Measurements from ENCODE around the gene SIGLEC9.

The SIGLEC9 gene

DNA sequence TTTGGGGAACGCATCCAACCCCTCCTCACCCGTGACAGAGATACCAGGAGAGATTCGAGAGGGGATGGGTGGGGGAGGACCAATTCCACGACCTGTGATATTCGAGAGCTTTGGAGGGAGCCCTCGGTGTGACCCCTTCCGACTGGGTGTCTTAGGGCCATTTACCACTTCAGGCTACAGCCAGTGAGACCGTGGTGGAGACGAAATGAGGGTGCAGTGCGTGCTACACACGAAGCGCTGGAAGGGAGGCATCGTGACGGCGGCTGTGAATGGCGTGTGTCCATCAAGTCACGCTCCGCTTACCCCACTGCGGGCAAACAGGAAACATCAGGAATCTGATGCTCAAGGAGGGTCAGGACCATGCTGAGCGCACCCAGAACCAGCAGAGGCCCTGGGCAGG, 26.9 kb upstream of the SIGLEC9 start:
- no peak for DNase-seq

DNA sequence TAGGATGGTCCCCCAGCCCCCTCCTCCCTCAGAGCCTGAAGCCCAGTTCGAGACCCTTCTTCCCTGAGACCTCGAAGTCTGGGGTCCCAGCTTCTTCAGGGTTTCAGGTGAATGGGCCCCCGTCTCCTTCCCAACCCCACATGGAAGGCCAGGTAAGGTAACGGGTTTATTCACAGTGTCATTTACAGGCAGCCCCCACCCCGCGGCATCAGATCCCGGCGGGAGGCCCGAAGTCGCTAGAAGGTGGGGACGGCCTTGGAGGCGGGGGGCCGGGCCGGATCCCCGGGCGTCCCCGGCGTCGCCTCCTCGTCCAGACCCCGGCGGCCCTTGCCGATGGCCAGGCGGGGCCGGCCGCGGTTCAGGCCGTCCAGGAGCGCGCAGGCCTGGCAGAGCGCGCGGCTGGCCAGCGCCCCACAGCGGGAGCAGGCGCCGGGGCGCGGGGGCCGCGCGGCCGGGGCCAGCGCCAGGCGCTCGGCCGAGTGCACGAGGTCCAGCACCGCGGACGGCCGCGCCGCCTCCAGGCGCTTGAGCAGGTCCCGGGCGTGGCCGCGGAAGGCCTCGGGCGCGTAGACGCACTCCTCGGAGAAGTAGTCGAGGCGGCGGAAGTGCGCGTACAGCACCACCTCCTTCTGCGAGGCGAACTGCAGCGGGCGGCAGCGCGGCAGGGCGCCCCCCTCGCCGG, 26.2 kb upstream of the SIGLEC9 start:
- DNase-seq, result peak in 1 of 2 donors; percentile 35

DNA sequence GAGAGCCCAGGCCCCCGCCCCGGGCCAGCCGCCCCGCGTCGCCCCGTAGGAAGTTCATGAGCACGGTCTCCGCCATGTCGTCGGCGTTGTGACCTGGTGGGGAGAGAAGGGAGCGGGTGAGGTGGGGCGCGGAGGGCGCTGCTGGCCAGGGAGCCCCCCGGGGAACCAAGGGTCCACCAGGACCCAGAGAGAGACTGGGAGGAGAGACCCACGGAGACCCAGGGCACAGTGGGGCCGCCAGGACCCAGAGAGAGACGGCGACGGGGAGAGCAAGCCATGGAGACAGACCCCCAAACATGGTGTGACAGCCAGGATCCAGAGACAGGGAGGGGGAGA, 25.7 kb upstream of the SIGLEC9 start:
- no peak for DNase-seq

DNA sequence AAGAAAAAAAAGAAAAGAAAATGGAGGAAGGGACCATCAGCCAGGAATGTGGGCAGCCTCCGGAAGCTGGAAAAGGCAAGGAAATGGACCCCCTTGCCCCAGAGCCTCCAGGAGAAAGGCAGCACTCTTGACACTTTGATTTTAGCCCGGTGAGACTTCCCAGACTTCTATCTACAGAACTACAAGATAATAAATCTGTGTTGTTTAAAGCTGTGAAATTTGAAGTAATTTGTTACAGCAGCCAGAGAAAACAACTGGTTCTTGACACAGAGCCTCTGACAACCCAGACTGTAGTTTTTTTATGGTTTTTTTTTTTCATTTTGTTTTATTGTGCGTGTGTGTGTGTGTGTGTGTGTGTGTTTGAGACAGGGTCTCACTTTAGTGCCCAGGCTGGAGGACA, 24.1 kb upstream of the SIGLEC9 start:
- DNase-seq, result no peak

DNA sequence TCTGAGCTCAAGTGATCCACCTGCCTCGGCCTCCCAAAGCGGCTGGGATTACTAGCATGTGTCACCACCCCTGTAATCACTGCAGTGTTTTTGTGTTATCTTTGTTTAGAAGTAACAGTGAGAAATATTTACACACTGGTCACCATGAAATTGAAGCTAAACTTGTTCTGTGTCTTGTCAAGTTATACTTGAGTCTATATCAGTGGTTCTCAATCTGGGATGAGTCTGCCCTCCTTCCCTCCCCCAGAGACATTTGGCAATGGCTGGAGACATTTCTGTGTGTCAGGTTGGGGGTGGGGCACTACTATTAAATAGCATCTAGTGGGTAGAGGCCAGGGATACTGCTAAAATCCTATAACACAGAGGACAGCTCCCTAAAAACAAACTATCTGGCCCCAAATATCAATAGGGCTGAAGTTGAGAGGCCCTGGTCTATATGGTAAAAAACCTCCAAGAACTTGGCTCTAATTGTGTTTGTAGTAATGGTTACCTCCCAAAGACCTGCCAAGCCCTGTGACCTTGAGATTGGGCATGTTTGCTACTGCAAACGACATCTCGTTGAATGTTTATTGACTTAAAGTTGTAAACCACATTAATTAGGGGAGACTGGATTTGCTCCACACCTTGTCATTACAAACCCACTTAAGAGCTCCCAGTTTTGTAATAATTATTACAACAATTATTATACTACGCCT, 23.4 kb upstream of the SIGLEC9 start:
- DNase-seq, result no peak

DNA sequence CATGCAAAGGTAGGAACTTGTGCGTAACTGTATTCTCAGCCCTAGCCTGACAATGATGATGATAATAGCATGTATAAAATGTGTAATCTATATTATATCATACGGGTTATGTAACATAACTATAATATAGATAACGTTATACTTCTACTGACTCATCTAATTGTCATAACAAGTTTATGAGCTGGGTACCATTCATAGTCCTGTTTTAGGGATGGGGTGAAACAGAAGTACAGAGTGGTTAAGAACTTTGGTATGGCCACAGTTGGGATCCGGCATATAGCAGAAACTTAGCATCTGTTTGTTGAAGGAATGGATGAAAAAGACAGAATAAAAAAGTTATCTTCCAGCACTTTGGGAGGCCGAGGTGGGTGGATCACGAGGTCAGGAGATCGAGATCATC, 21.7 kb upstream of the SIGLEC9 start:
- DNase-seq, result no peak

DNA sequence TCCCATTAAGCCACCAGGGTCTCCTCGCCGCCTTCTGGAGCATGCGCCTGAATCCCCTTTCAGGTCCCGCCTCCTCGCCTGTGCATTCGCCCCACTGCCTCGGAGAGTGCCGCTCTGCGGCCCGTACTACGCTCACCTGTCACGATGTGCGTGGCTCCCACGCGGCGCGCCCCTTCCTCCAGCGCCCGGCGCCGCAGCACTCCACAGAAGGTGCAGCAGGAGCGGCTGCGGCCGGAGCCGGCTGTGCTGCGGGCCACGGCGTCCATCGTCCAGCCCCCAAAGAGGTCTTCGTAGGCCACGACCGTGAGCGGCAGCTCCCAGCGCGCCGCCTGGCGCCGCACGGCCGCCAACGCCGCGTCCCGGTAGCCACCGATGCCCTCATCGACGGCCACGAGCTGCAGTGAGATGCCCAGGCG, 20.8 kb upstream of the SIGLEC9 start:
- no peak for DNase-seq

DNA sequence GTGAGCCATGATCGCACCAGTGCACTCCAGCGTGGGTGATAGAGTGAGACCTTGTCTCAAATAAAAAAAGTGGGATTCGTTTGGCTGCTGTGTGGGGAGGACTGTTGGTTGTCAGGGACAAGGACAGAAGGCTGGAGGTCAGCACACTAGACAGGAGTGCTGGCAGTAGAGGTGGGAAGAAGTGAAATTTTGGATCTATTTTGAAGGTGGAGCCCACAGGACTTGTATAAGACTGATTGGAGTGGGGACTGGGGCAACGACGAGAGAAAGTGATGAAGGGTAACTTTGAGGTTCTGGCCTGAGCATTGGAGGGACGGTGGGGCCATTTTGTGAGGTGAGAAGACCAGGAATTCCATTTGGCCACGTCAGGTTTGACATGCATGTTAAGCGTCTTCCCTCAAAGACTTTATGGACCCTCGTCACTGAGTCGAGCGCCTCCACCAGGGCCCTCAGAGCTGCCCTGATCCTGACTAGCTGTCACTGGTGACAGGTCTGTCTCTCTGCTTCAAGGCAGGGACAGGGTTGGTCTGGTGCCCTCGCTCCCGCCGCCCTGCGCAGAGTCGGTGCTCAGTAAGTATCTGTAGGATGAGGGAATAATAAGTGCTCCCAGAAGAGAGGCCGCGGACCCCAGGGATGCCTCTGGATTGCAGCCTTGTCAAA, 17.2 kb upstream of the SIGLEC9 start:
- no peak for DNase-seq

DNA sequence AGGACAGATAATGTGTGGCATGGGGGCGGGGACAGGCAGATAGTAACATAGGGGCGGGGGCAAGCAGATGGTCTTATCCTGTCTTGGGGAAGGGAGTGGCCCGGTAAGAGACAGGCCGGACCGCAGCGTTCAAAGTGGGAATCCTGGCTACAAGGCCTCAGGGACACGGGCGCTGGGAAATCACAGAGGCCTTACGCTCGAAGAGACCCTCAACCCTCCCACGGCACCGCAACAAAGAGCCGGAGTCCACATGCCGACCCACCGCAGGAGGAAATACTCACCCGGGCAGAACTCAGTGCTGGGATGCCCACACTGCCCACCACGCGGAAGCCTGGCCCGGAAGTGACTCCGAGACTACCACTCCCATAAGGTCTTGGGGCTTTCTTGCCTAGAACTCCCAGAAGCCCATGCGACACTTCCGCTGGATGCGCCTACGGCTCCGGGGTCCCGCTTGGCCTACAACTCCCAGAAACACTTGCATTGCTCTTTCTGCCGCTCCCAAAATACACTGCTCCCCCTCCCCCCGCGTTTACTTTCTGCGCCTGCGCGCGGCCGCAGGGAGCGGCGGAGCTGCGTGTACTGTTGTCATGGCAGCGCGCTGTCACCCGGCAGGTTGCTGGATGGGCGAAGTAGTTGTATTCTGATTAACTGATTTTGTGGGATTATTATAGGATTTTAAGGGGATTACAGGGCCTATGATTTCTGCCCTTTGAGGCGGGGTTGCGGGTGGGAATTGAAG, 16.5 kb upstream of the SIGLEC9 start, which contains the start of gene CTU1:
Gene CTU1 (minus strand): TSS at position 344 of the 739 bp plus-strand sequence. CDS start 3,840 bp downstream, outside the sequence.
- peak; percentile 99 to 100 for DNase-seq

DNA sequence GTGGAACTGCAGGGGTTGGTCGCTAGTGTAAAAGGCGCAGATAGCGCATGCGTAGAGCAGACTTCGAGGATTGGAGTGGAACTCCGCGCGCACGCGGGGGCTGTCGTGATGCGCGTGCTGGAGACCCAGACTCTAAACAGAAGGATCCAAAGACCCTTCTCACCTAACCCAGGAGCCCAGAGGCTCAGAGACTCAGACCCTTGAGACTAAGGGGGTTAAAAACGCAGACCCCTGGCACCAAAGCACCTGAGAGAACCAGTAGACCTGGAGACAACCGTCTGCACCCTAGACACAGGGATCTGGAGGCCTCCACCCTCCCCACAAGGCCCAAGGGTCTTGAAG, 15.9 kb upstream of the SIGLEC9 start:
- no peak for DNase-seq

DNA sequence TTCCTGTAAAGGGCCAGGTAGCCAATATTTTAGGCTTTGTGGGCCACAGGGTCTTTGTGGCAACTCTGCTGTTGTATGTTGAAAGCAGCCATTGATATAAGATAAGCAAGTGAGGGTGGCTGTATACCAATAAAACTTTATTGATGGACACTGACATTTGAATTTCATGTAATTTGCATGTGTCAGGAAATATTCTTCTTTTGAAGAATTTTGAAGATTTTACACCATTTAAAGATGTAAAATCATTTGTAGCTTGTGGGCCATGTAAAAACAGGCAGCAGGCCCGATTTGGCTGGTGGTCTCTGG, 14.1 kb upstream of the SIGLEC9 start:
- no peak for DNase-seq

DNA sequence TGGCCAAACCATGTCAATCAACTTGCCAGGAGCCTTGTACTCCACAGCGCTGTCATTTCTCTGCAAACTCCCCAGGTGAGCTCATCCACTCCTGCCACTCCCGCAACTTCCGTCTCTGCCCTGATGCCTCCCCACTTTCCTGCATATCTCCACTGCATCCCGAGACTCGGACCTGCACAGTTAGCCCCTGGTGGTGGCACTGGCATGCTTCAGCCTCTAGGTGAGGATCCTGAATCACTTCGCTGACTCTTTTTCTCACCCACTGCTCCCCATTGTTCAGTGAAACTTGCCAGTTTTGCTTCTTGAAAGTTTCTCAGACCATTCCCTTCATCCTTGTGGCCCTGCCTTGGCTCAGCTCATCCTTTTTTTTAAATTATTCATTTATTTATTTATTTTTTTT, 13.1 kb upstream of the SIGLEC9 start:
- DNase-seq, result no peak

DNA sequence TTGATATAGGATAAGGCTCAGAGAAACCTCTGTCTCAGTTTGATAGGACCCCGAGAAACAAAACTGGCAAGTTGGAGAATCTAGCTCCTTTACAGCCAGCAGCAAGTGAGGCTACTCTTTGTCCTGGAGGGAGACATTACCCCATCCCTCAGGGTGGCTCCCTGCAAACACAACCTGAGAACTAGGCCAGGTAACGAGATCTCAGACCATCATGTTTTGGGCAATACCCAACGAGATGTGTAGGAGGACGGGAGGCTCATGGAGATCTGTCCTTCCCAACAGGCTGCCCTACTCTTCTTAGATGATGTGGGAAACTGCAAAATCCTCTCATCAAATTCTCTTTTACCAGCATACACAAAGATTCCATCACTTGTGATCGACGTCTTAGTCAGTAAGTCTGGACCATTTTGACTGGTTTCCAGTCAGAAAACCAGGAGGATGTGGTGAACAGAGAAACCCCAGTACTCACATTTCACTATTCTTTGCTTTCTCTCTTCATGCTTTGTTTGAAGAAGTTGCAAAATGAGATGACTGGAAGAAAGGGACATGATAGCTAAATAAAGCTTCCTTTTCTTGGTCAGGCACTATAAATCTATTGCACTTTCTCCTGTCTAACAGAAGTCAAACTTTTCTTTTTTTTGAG, 10.5 kb upstream of the SIGLEC9 start:
- DNase-seq, result peak in 1 of 2 donors; percentile 53

DNA sequence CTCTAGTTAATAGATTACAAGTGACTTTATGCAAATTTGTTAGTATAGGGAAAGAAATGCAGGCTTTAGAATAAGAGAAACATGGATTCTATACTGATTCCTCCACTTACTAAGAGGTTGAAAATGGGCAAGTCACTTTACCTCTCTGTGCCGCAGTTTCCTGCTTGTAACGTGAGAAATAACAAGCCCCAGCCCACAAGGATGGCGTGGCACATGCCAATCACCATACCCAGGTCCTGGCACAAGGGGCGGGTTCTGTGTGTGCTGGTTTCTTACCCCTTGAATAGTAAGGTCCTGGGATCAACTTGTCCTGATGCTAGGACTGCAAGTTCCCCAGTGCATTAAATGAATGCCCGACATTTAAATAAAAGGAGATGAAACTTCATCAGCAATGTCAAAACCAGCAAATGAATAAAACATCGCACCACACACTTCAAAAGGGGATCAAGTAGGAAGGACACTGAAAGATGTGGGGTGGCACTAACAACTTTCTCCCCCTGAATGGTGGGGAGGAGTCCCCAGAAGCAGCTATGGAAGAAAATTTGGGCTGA, 7.9 kb upstream of the SIGLEC9 start:
- no peak for DNase-seq

DNA sequence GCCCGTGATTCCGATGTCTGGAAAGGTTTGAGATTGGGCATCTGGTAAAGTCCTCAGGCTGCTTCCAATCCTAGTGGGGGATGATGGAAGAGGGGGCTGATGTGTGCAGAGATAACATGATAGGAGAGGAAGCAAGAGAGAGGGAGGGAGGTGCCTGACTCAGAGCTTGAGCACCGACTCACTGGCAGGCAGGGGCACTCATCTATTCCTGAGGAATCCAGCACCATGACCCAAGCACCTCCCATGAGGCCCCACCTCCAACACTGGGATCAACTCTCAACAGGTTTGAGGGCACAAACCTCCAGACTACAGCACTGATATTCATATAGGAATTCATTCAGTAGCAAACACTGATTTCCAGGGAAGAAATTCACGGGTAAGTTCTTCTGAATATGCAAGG, 5.6 kb upstream of the SIGLEC9 start:
- DNase-seq, result no peak

DNA sequence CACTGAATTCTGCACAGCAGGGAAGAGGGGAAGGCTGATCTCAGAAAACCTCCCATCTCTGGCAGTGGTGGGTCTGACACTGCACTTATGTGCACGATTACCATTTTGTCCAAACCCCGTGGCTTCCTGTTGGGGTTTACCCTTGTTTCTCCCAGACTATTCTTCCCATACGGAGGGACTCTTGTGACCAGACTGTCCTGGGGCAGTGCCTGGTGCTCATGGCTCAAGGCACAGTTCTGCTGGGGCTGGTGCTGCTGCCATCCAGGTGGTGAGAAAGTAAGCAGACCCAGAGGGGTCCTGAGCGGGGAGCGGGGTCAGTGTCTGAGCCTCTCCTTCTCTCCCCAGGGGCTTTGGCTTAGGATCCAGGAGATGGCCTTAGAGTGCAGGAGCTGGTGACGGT, 5.1 kb upstream of the SIGLEC9 start:
- peak; percentile 79 to 93 for DNase-seq

DNA sequence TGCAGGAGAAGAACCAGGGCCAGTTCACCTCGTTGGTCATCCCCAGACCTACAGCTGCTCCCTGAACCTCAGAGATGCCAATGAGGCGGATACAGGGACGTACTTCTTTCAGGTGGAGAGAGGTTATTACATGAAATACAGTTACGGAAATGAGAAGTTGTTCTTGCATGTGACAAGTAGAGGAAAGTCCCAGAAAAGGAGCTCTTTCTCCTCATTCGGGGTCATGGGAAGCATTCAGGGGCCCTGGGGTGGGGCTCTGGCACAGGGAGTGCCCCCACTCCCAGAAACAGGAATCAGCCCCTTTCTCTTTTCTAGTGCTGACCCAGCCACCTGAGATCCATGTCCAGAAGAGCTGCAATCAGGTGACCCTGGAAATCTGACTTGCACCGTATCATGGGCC, 4.5 kb upstream of the SIGLEC9 start:
- peak; percentile 57 to 86 for DNase-seq

DNA sequence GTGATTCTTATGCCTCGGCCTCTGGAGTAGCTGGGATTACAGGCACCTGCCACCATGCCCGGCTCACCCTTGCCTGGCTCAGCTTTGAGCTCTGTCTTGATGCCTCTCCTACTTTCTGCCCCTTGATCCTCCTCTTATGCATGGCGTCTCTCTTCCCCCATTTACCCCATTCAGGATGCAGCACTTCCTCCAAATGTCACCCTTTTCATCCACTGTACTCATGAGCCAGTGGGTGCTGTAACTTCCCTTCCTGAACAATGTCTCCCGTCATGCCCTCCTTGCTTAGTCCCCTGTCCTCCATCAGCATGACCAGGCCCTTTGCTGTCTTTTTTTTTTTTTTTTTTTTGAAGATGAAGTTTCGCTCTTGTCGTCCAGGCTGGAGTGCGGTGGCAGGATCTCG, 3.4 kb upstream of the SIGLEC9 start:
- DNase-seq, result peak; percentile 73 to 85

DNA sequence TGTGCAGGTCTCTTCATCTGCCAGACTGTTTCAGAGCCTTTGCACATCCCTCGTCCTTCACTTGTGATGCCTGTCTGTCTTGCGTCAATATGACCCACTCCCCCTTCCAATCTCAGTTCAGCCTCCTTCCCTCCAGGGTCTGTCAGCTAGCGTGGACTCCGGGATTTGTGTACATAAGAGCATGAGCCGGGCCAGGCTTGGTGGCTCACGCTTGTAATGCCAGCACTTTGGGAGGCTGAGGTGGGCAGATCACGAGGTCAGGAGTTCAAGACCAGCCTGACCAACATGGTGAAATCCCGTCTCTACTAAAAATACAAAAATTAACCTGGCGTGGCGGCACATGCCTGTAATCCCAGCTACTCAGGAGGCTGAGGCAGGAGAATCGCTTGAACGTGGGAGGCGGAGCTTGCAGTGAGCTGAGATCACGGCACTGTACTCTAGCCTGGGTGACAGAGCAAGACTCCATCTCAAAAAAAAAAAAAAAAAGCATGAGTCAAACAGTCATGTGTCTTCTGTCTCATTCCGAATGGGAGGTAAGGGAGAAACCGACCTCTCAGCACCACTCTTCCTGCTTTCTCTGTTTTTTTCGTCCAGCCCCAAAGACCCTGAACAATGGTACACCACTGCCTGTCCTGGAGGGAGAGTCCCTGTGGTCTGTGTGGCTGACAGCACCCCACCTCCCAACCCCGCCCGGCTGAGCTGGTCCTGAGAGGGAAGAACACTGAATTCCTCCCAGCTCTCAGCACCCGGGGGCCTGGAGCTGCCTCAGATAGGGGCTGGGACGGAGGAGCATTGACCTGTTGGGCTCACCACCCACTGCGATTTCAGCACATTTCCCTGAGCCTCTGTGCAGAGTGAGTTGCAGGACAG, 2.4 kb upstream of the SIGLEC9 start:
- peak; percentile 83 to 93 for DNase-seq

DNA sequence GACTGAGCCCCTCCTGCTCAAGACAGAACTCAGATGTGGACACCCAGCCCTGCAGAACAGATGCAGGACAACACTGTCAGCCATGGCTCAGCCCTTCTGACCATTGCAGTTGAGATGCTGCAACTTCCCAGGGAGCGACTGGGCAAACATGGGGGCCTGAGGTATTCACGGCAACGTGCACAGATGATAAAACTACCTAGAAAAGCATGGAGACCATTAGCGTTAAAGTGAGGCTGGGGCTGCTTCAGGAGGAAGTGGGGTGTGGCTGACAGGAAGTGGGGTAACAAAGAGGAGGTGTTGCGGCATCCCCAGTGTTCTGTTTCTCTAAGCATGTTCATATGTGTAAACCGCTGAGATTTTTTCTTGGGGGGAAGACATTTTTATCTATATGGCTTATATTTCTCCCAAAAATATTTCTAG, 1.3 kb upstream of the SIGLEC9 start:
- DNase-seq, result peak; percentile 80 to 84

DNA sequence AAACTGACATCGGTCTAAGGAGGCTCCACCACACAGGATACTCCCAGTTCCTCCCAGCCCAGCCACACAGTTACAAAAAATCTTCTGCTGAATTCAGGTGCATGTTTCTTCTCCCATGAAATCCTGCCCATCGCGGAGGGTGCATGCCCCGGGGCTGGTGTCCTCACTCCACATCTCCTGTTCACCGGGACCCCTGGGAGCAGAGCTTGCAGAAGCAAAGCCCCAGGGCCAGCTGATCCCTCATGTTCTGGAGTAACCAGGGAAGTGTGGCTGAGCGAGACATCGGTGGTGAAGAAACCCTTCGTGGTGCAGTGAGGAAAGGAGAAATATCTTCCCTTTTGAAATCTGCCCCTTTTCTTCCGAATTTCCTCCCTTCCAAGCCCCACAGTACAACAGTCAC, 904 bp upstream of the SIGLEC9 start:
- DNase-seq, result peak; percentile 42 to 65

DNA sequence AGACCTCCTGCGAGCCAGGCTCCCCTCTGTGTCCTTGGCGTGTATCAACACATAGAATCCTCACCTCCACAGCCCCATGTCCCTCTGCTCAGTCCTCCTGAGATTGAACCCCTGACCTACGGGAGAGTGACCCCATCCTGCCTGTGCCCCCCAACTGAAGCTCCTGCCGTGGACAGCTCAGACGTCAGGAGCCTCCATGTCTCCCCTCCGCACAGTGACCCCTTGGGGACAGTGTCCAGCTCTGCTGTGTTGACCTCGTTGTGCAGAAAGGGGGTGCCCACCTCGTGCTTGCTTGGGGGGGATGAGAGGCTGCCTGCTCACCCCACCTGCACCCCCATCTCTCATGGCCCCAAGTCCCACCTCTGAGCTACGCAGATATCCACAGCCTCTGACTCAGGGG, 490 bp upstream of the SIGLEC9 start:
- no peak for DNase-seq

All from inflammatory macrophage treated with lipopolysaccharide for 1 hour (primary cell).